ENCODE results near the gene NT5DC4.

- TF ChIP-seq POLR2A (IDR thresholded peaks at IDR 0.05) (no peak), CTCF (IDR thresholded peaks at IDR 0.05) (no peak)
Measured at GRCh38 chr2:112703684-112704083, 17.1 kb upstream of the NT5DC4 start.

All from testis (tissue), 2 donors.